Mesodermal cell (in vitro differentiated cells): ENCODE data around the gene FGFRL1.

Source experiments
- H3K27ac ChIP-seq: 2 replicates; pipeline ENCODE4 v1.7.0; 2013; ENCODE audit warnings: mild to moderate bottlenecking, low read depth, low read length, moderate library complexity; ENCODE audit not compliant: severe bottlenecking
- H3K36me3 ChIP-seq: 2 replicates; pipeline ENCODE4 v1.7.1; 2013; ENCODE audit warnings: mild to moderate bottlenecking, low read length, moderate library complexity; ENCODE audit not compliant: control insufficient read depth, insufficient read depth
- H3K4me1 ChIP-seq: one replicate; pipeline ENCODE4 v1.7.1; 2013; ENCODE audit warnings: mild to moderate bottlenecking, low read length; ENCODE audit not compliant: insufficient read depth, control insufficient read depth, poor library complexity, severe bottlenecking
- H3K4me3 ChIP-seq: 2 replicates; pipeline ENCODE4 v1.7.0; 2013; ENCODE audit warnings: low read length, control low read depth, mild to moderate bottlenecking; ENCODE audit not compliant: insufficient read depth, poor library complexity, severe bottlenecking; ENCODE audit errors: extremely low read depth
- H3K9me3 ChIP-seq: 2 replicates; pipeline ENCODE4 v1.7.1; 2013; ENCODE audit warnings: mild to moderate bottlenecking, low read length, moderate library complexity; ENCODE audit not compliant: control insufficient read depth
- WGBS, 2 experiments: methylation state at CpG; one replicate each; pipeline ENCODE4 v1.1.5; 2013; ENCODE audit warnings: missing lambda C conversion rate in 2 of 2; ENCODE audit not compliant: insufficient coverage in 2 of 2; 5-methylcytosine and 5-hydroxymethylcytosine counted together

The FGFRL1 gene

GRCh38 chr4:1058198-1058996 lies 47.0 kb downstream of the FGFRL1 start:
- no peaks in the 10 kb centered on the region for H3K36me3 ChIP-seq
- 75 to 78% methylated on average over 29 to 34 of the region's 35 CpGs for WGBS, 2 experiments
- H3K4me1 ChIP-seq: no peaks in the 10 kb centered on the region
- no peaks in the 10 kb centered on the region for H3K9me3 ChIP-seq
- H3K27ac ChIP-seq: no peak overlapping the region
- no peak overlapping the region for H3K4me3 ChIP-seq

GRCh38 chr4:1058997-1059665 lies 47.7 kb downstream of the FGFRL1 start:
- Histone ChIP-seq H3K4me1 (no peaks in the 10 kb centered on the region), H3K4me3 (no peak overlapping the region), H3K27ac (no peak overlapping the region), H3K36me3 (no peaks in the 10 kb centered on the region), H3K9me3 (no peaks in the 10 kb centered on the region)
- WGBS, 2 experiments: 75 to 86% methylated on average over 14 of the region's 16 CpGs

- H3K27ac ChIP-seq: no peak overlapping the region
- H3K36me3 ChIP-seq: no peaks in the 10 kb centered on the region
- 76 to 82% methylated on average over 8 to 9 of the region's 10 CpGs for WGBS, 2 experiments
- H3K4me3 ChIP-seq: no peak overlapping the region
- H3K4me1 ChIP-seq: no peaks in the 10 kb centered on the region
- H3K9me3 ChIP-seq: no peaks in the 10 kb centered on the region
These were observed 48.7 kb downstream of the FGFRL1 start for GRCh38 chr4:1060121-1060520.

GRCh38 chr4:1060621-1061020 lies 49.2 kb downstream of the FGFRL1 start:
- WGBS, 2 experiments: 94 to 96% methylated on average over 5 to 7 of the region's 9 CpGs
- H3K4me3 ChIP-seq: no peak overlapping the region
- no peak overlapping the region for H3K27ac ChIP-seq
- no peaks in the 10 kb centered on the region for H3K9me3 ChIP-seq
- H3K4me1 ChIP-seq: no peaks in the 10 kb centered on the region
- no peaks in the 10 kb centered on the region for H3K36me3 ChIP-seq

GRCh38 chr4:1061056-1061700 lies 49.8 kb downstream of the FGFRL1 start:
- Histone ChIP-seq H3K27ac (no peak overlapping the region), H3K4me1 (no peaks in the 10 kb centered on the region), H3K9me3 (no peaks in the 10 kb centered on the region), H3K36me3 (no peaks in the 10 kb centered on the region), H3K4me3 (no peak overlapping the region)
- WGBS, 2 experiments: 86 to 87% methylated on average over 14 of the region's 14 CpGs

GRCh38 chr4:1061760-1062159 lies 50.3 kb downstream of the FGFRL1 start:
- WGBS, 2 experiments: 97 to 100% methylated on average over 6 of the region's 6 CpGs

GRCh38 chr4:1062419-1062818 lies 51.0 kb downstream of the FGFRL1 start:
- Histone ChIP-seq H3K9me3 (no peaks in the 10 kb centered on the region), H3K27ac (no peak overlapping the region), H3K4me1 (no peaks in the 10 kb centered on the region), H3K36me3 (no peaks in the 10 kb centered on the region), H3K4me3 (no peak overlapping the region)
- 78 to 87% methylated on average over 3 of the region's 7 CpGs for WGBS, 2 experiments

More at GRCh38 chr4:1061760-1062159, 50.3 kb downstream of the FGFRL1 start:
- Histone ChIP-seq H3K9me3 (no peaks in the 10 kb centered on the region), H3K36me3 (no peaks in the 10 kb centered on the region), H3K4me3 (no peak overlapping the region), H3K4me1 (no peaks in the 10 kb centered on the region), H3K27ac (no peak overlapping the region)

GRCh38 chr4:1065732-1066131 lies 54.3 kb downstream of the FGFRL1 start:
- no peak overlapping the region for H3K27ac ChIP-seq
- H3K4me1 ChIP-seq: no peaks in the 10 kb centered on the region
- 59 to 70% methylated on average over 3 of the region's 4 CpGs for WGBS, 2 experiments
- H3K36me3 ChIP-seq: no peaks in the 10 kb centered on the region
- no peak overlapping the region for H3K4me3 ChIP-seq
- no peaks in the 10 kb centered on the region for H3K9me3 ChIP-seq

GRCh38 chr4:1069394-1069793 lies 58.0 kb downstream of the FGFRL1 start:
- Histone ChIP-seq H3K4me3 (no peak overlapping the region), H3K4me1 (no peaks in the 10 kb centered on the region), H3K9me3 (no peaks in the 10 kb centered on the region), H3K36me3 (no peaks in the 10 kb centered on the region), H3K27ac (no peak overlapping the region)
- WGBS, 2 experiments: 84 to 95% methylated on average over 5 to 6 of the region's 7 CpGs

GRCh38 chr4:1072830-1073446 lies 61.5 kb downstream of the FGFRL1 start:
- H3K27ac ChIP-seq: no peak overlapping the region
- WGBS, 2 experiments: 42 to 43% methylated on average over 11 of the region's 11 CpGs
- no peak overlapping the region for H3K4me3 ChIP-seq
- no peaks in the 10 kb centered on the region for H3K4me1 ChIP-seq
- H3K36me3 ChIP-seq: no peaks in the 10 kb centered on the region
- H3K9me3 ChIP-seq: no peaks in the 10 kb centered on the region
